ENCODE data around the gene ADAMTS16. TPM values are rescaled to one million over a fixed set of nuclear protein-coding genes. Genes with fewer than 3 reads are reported as not detected.

Gene ADAMTS16
- total RNA-seq, 2 experiments from 2014 or later, result not detected

- H3K4me3 Mint-ChIP-seq, result no peak overlapping the region
- TF ChIP-seq CTCF (IDR thresholded peaks at IDR 0.05), result no peak
- peaks cover 0 to 2% of the 10 kb centered on the region in 2 experiments for H3K27me3 ChIP-seq (ENCODE audit: control insufficient read depth in 1 of 2, insufficient read depth in 2 of 2, low read length in 2 of 2)
- H3K4me1 Mint-ChIP-seq (ENCODE audit: low read depth), result no peaks in the 10 kb centered on the region
- H3K4me3 ChIP-seq (ENCODE audit: low read length), result no peak overlapping the region
- intact Hi-C loops (cut with DNase I, micrococcal nuclease), result no loop called here
- H3K9me3 ChIP-seq (ENCODE audit: control insufficient read depth in 1 of 2, insufficient read depth in 1 of 2, low read length in 2 of 2), result peaks cover 15 to 43% of the 10 kb centered on the region in 2 experiments
- H3K4me1 ChIP-seq (ENCODE audit: insufficient read depth, low read length), result no peaks in the 10 kb centered on the region
- no peaks in the 10 kb centered on the region for H3K36me3 ChIP-seq (ENCODE audit: insufficient read depth, low read length)
- H3K9me3 Mint-ChIP-seq, result peaks cover 16% of the 10 kb centered on the region
- H3K27me3 Mint-ChIP-seq, result no peaks in the 10 kb centered on the region
- ChIA-PET POLR2A (no interaction called here), CTCF (no interaction called here)
- ATAC-seq (ENCODE audit: poor library complexity) (no peak), DNase-seq (no peak)
- no peak overlapping the region for H3K27ac ChIP-seq (ENCODE audit: low read depth in 1 of 2, low read length in 2 of 2)
- no peaks in the 10 kb centered on the region for H3K36me3 Mint-ChIP-seq (ENCODE audit: low read depth)
- H3K27ac Mint-ChIP-seq, result no peak overlapping the region
Observed at GRCh38 chr5:5326115-5326758, 186.1 kb downstream of the ADAMTS16 start.

DNA sequence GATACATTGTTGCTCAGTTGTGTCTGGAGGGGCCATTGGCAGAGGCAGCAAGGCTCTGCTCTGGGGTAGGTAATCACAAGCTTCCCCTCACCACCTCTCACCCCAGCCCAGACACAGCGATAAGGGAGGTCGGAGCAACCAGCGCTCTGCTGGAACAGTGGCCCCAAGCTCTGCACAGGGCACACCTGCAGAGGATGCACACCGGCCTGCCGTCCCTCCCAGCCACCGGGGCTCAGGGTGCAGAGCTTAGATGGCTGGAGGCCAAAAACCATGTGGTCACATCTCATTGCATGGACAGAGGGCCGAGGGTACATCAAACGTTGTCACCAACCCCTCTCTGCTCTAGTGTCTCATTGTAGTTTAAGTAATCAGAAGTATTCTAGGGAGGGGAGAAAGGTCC is 187.0 kb downstream of the ADAMTS16 start:
- no peaks in the 10 kb centered on the region for H3K4me1 Mint-ChIP-seq (ENCODE audit: low read depth)
- intact Hi-C loops (cut with DNase I, micrococcal nuclease), result no loop called here
- Histone ChIP-seq H3K4me3 (ENCODE audit: low read length) (no peak overlapping the region), H3K36me3 (ENCODE audit: insufficient read depth, low read length) (no peaks in the 10 kb centered on the region), H3K9me3 (ENCODE audit: control insufficient read depth in 1 of 2, insufficient read depth in 1 of 2, low read length in 2 of 2) (peaks cover 15 to 43% of the 10 kb centered on the region in 2 experiments), H3K4me1 (ENCODE audit: insufficient read depth, low read length) (no peaks in the 10 kb centered on the region), H3K27ac (ENCODE audit: low read depth in 1 of 2, low read length in 2 of 2) (no peak overlapping the region), H3K27me3 (ENCODE audit: control insufficient read depth in 1 of 2, insufficient read depth in 2 of 2, low read length in 2 of 2) (peaks cover 0 to 2% of the 10 kb centered on the region in 2 experiments)
- no peaks in the 10 kb centered on the region for H3K36me3 Mint-ChIP-seq (ENCODE audit: low read depth)
- ChIA-PET POLR2A (no interaction called here), CTCF (no interaction called here)
- H3K9me3 Mint-ChIP-seq, result peaks cover 14% of the 10 kb centered on the region
- ATAC-seq (ENCODE audit: poor library complexity), result no peak
- no peak for TF ChIP-seq CTCF (IDR thresholded peaks at IDR 0.05)
- no peaks in the 10 kb centered on the region for H3K27me3 Mint-ChIP-seq
- no peak for DNase-seq
- no peak overlapping the region for H3K27ac Mint-ChIP-seq
- H3K4me3 Mint-ChIP-seq, result no peak overlapping the region

DNA sequence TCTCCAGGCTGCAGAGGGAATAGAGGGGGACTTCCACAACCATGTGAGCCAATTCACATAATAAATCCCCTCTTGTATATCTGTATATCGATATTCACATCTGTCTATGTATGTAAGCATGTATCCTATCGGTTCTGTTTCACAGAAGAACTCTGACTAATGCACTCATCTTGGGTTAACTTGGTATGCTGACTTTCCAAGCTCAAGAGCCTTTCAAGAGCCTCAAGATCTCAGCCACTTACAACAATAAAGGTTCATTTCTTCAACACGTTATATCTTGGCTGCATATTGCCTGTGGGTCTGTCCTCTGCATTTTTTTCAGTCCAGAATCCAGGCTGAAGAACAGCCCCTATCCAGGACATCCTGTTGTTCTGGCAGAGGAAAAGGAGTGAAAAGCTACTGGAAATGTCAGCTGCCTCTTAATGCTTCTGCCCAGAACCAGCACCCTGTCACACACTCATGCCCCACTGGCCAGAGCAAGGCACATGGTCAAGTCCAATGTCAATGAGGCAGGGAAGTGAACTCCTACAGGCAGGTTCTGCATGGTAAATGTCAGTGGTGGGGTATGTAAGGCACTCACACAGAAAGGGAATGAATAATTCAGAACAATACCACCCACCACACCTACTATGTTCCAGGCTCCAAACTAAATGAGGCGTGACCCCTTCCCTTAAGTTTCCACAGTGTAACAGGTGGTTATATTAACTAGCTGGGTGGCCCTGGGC is 190.8 kb downstream of the ADAMTS16 start:
- intact Hi-C loops (cut with DNase I, micrococcal nuclease), result no loop called here
- no peaks in the 10 kb centered on the region for H3K4me1 ChIP-seq (ENCODE audit: insufficient read depth, low read length)
- Mint-ChIP-seq H3K36me3 (ENCODE audit: low read depth) (no peaks in the 10 kb centered on the region), H3K27me3 (no peaks in the 10 kb centered on the region), H3K4me3 (no peak overlapping the region), H3K27ac (no peak overlapping the region), H3K4me1 (ENCODE audit: low read depth) (no peaks in the 10 kb centered on the region), H3K9me3 (peaks cover 7% of the 10 kb centered on the region)
- ATAC-seq (ENCODE audit: poor library complexity) (no peak), DNase-seq (no peak)
- ChIA-PET CTCF (no interaction called here), POLR2A (no interaction called here)
- H3K4me3 ChIP-seq (ENCODE audit: low read length), result no peak overlapping the region
- TF ChIP-seq CTCF (IDR thresholded peaks at IDR 0.05), result no peak
- peaks cover 0 to 2% of the 10 kb centered on the region in 2 experiments for H3K27me3 ChIP-seq (ENCODE audit: control insufficient read depth in 1 of 2, insufficient read depth in 2 of 2, low read length in 2 of 2)
- no peaks in the 10 kb centered on the region for H3K36me3 ChIP-seq (ENCODE audit: insufficient read depth, low read length)
- H3K27ac ChIP-seq (ENCODE audit: low read depth in 1 of 2, low read length in 2 of 2), result no peak overlapping the region
- peaks cover 0 to 29% of the 10 kb centered on the region in 2 experiments for H3K9me3 ChIP-seq (ENCODE audit: control insufficient read depth in 1 of 2, insufficient read depth in 1 of 2, low read length in 2 of 2)

All from CD4-positive, alpha-beta T cell (primary cell).